ENCODE measurements around the gene RBMY1A1.
"Not testable (repeated sequence)": the region's sequence is repeated elsewhere in the genome, so short reads cannot be mapped to it uniquely, and the experiment has no call there.

The RBMY1A1 gene

DNA sequence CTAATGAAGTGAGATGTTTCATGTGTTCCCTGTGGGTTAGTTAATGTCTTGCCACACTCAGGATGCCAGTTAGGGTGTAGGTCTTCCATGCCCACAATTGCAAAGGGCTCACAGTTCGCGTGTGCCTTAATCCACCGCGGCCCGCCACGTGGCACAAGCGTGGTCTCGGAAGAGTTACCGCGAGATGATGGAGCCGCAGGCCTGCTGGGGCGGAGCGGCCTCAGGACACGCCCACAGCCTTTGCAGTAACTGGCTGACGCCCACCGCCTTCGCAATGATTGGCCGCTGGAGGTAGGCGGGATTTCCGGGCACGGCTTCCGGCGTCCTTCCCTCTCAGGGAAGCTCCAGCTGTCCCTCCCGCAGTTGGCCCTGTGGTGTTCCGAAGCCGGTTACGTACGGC lies at the start of gene RBMY1A1:
Gene RBMY1A1 (plus strand): TSS at position 301 of the 400 bp plus-strand sequence. CDS start 2,013 bp downstream, outside the sequence.
- DNase-seq (ENCODE audit: extremely low read depth, low read depth); H3K4me3 ChIP-seq (replicated peaks; ENCODE audit: low read depth, low read length): not testable (repeated sequence)

DNA sequence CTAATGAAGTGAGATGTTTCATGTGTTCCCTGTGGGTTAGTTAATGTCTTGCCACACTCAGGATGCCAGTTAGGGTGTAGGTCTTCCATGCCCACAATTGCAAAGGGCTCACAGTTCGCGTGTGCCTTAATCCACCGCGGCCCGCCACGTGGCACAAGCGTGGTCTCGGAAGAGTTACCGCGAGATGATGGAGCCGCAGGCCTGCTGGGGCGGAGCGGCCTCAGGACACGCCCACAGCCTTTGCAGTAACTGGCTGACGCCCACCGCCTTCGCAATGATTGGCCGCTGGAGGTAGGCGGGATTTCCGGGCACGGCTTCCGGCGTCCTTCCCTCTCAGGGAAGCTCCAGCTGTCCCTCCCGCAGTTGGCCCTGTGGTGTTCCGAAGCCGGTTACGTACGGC lies 23.6 kb upstream of the RBMY1A1 start, which contains the start of gene RBMY1B:
Gene RBMY1B (plus strand): TSS at position 301 of the 400 bp plus-strand sequence. CDS start 2,013 bp downstream, outside the sequence.
- not testable (repeated sequence) for H3K4me3 ChIP-seq (replicated peaks; ENCODE audit: low read depth, low read length); DNase-seq (ENCODE audit: extremely low read depth, low read depth)

DNA sequence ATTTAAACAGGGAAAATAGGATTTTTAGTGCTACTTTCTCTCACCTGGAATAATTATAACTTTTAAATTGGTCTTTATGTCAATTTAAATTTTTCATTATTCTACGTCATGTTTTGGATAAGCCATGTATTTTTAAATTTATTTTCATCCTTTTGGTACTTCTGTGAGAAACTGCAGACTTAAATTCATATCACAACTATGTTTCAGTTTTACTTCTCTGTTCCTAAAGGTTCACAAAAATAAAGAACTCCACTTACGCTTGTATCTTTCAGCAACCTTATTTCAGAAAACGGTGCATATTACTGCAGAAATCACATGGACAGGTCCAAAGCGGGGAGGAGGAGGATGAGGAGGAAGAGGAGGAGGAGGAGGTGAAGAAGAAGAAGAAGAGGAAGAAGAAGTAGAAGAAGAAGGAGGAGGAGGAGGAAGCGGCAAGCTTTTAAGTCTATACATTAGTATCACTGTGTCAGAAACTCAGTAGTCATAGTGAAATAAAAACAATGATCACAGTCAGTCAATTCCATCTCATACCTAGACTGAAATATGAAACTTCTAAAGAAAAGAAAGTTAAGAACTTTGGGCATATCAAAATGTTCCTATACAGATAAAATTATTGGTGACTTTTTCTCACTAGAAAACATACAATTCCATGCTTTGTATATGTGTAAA lies 24.8 kb downstream of the RBMY1A1 start:
- DNase-seq (ENCODE audit: extremely low read depth, low read depth); H3K4me3 ChIP-seq (replicated peaks; ENCODE audit: low read depth, low read length): not testable (repeated sequence)

DNA sequence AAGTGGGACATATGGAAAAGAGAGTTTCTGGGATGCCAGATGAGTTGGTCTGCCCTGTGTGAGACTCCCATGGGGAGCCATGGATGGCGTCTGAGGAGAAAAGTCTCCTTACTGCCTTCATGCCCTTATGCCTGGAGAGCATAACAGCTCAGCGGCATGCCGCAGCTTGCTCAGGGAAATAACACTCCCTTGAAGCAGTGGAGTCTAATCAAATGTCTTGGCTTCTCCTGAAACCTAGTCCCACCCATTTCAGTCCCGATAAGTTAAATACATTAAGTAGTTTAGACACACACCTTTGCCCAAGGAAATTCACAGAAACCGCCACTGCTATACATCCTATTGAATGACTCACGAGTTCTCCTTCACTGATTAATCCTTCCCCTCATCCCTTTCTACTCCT lies 50.8 kb downstream of the RBMY1A1 start:
- no peak overlapping the region for H3K4me3 ChIP-seq (replicated peaks; ENCODE audit: low read depth, low read length)
- no peak for DNase-seq (ENCODE audit: extremely low read depth, low read depth)
- TF ChIP-seq, protein P1, sequence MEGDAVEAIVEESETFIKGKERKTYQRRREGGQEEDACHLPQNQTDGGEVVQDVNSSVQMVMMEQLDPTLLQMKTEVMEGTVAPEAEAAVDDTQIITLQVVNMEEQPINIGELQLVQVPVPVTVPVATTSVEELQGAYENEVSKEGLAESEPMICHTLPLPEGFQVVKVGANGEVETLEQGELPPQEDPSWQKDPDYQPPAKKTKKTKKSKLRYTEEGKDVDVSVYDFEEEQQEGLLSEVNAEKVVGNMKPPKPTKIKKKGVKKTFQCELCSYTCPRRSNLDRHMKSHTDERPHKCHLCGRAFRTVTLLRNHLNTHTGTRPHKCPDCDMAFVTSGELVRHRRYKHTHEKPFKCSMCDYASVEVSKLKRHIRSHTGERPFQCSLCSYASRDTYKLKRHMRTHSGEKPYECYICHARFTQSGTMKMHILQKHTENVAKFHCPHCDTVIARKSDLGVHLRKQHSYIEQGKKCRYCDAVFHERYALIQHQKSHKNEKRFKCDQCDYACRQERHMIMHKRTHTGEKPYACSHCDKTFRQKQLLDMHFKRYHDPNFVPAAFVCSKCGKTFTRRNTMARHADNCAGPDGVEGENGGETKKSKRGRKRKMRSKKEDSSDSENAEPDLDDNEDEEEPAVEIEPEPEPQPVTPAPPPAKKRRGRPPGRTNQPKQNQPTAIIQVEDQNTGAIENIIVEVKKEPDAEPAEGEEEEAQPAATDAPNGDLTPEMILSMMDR (IDR thresholded peaks at IDR 0.05; ENCODE audit: low read depth, low read length, missing control alignments) = no peak

DNA sequence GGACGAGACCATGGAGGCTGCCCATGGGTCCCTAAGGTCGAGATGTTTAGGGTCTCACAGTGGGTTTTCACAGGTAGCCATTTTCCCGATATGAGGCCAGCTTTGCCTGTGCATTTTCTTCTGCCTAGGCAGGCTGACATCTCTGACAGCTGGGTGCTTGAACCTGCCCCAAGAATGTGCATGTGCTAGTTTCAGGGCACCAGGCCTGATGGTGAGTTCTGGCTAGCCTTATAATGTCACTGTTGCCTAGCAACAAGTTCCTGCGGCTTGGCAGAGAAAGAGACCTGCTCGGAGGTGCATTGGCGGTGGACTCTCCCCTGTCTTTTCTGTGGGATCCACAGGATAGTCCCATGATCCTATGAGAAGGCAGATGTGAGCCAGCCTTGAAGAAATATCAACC lies 51.8 kb downstream of the RBMY1A1 start:
- not testable (repeated sequence) for DNase-seq (ENCODE audit: extremely low read depth, low read depth)

DNA sequence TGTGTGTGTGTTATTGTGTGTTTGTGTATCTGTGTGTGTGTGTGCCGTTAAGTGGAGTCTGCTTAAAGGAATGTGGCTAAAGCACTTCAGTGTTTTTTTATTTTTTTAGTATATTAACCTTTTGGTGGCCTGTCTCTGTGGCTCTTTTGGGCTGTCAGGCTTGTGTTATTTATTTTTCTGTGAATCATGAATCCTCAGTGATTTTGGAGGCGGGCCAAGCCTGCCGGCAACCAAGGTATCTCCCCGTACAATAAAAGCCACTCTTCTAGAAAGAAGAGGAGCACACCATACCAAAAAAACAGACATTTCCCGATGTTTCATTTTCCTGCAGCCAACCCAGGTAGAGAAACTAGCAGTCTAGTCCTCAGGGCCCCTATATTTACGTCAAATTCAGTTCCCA lies 57.4 kb downstream of the RBMY1A1 start:
- TF ChIP-seq, protein P1 (IDR thresholded peaks at IDR 0.05; ENCODE audit: low read depth, low read length, missing control alignments) = no peak
- no peak for DNase-seq (ENCODE audit: extremely low read depth, low read depth)
- H3K4me3 ChIP-seq (replicated peaks; ENCODE audit: low read depth, low read length) = no peak overlapping the region

More for the DNA sequence above, 51.8 kb downstream of the RBMY1A1 start:
- H3K4me3 ChIP-seq (replicated peaks; ENCODE audit: low read depth, low read length) = not testable (repeated sequence)

DNA sequence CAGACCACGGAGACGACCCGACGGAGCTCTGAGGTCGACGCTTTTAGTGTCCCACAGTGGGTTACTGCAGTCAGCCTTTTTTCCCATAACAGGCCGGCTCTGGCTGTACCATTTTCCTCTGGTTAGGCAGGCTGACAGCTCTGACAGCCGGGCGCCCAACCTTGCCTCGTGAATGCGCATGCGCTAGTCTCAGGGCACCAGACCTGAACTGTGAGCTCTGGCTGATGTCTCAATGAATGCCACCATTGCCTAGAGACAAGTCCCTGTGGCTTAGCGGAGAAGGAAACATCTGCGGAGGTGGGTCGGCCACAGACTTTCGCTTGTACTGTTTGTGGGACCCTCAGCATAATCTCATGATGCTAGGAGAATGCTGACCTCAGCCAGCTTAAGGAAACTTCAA lies 61.6 kb downstream of the RBMY1A1 start:
- not testable (repeated sequence) for DNase-seq (ENCODE audit: extremely low read depth, low read depth); H3K4me3 ChIP-seq (replicated peaks; ENCODE audit: low read depth, low read length)
